ENCODE data around the gene NSMF. TPM values are rescaled to one million over a fixed set of nuclear protein-coding genes. Genes with fewer than 3 reads are reported as not detected.

The NSMF gene
- total and polyA plus RNA-seq, 2 experiments from 2014 or later = 20.3 to 103 TPM

- peaks cover 2% of the 10 kb centered on the region; the same call in 1 of the 3 replicates for H3K4me1 Mint-ChIP-seq
- no peaks in the 10 kb centered on the region for H3K36me3 ChIP-seq (ENCODE audit: insufficient read depth)
- peaks cover 74% of the 10 kb centered on the region for H3K9me3 Mint-ChIP-seq
- no peak overlapping the region for H3K27ac Mint-ChIP-seq
- H2AFZ ChIP-seq = no peak overlapping the region
- no peaks in the 10 kb centered on the region for H4K20me1 ChIP-seq (replicated peaks; ENCODE audit: insufficient read depth)
- DNase-seq (ENCODE audit: low spot score) (no peak), ATAC-seq (no peak)
- no peaks in the 10 kb centered on the region for H3K27me3 ChIP-seq (ENCODE audit: insufficient read depth)
- no peaks in the 10 kb centered on the region for H3K9me2 ChIP-seq (ENCODE audit: insufficient read depth)
- no peak overlapping the region for H3K27ac ChIP-seq (ENCODE audit: low read depth)
- H3K4me3 Mint-ChIP-seq = no peak overlapping the region
- no peak overlapping the region for H3K4me2 ChIP-seq
- peaks cover 40% of the 10 kb centered on the region for H3K27me3 Mint-ChIP-seq (ENCODE audit: insufficient read depth, low read depth, poor library complexity)
- H3K4me3 ChIP-seq = no peak overlapping the region
- peaks cover 36% of the 10 kb centered on the region for H3K36me3 Mint-ChIP-seq (ENCODE audit: low read depth)
- TF ChIP-seq EZH2 (IDR thresholded peaks at IDR 0.05; ENCODE audit: low read depth, unreplicated experiment) (no peak), JUNB (IDR thresholded peaks at IDR 0.05; ENCODE audit: unreplicated experiment) (no peak), REST (IDR thresholded peaks at IDR 0.05; ENCODE audit: unreplicated experiment) (no peak), ZNF114 (CRISPR knock-in tag; IDR thresholded peaks at IDR 0.05) (no peak), CTCF (conservative IDR thresholded peaks at IDR 0.05; ENCODE audit: low read depth in 2 of 2) (no peak), ZNF331 (CRISPR knock-in tag; IDR thresholded peaks at IDR 0.05; ENCODE audit: low read depth) (no peak), ETS1 (IDR thresholded peaks at IDR 0.05) (no peak), NANOG (IDR thresholded peaks at IDR 0.05; ENCODE audit: borderline replicate concordance) (no peak), STAT1 (IDR thresholded peaks at IDR 0.05; ENCODE audit: unreplicated experiment) (no peak), ZNF462 (CRISPR knock-in tag; IDR thresholded peaks at IDR 0.05) (no peak), CREB1 (CRISPR knock-in tag; IDR thresholded peaks at IDR 0.05; ENCODE audit: low read depth) (no peak), POLR2AphosphoS5 (IDR thresholded peaks at IDR 0.05; ENCODE audit: low read depth) (no peak), EZH2phosphoT487 (IDR thresholded peaks at IDR 0.05; ENCODE audit: unreplicated experiment) (no peak)
- no peaks in the 10 kb centered on the region for H3K79me2 ChIP-seq (replicated peaks; ENCODE audit: insufficient read depth)
- no peaks in the 10 kb centered on the region for H3K4me1 ChIP-seq (ENCODE audit: insufficient read depth)
- no peaks in the 10 kb centered on the region for H3F3A ChIP-seq (replicated peaks; ENCODE audit: low read depth)
These were observed 40.9 kb upstream of the NSMF start for GRCh38 chr9:137499858-137500661.
